HEK293T (cell line): ENCODE measurements around the gene ZYG11B.

Experiments
- ELF4 ChIP-seq: fragments of 450-650 bp; IDR thresholded peaks from 2 replicates; pipeline ENCODE4 v1.6.1; 2017; ENCODE audit warnings: antibody characterized with exemption
- FOXA1 ChIP-seq: fragments of 450-650 bp; IDR thresholded peaks from 2 replicates; pipeline ENCODE4 v1.6.1; 2016; ENCODE audit warnings: mild to moderate bottlenecking
- FOXM1 ChIP-seq: fragments of 450-650 bp; IDR thresholded peaks from 2 replicates; pipeline ENCODE4 v1.6.1; 2017; ENCODE audit warnings: mild to moderate bottlenecking, borderline replicate concordance
- SP1 ChIP-seq: fragments of 450-650 bp; IDR thresholded peaks from 2 replicates; pipeline ENCODE4 v1.6.1; 2017
- SUZ12 ChIP-seq: fragments of 450-650 bp; IDR thresholded peaks from 2 replicates; pipeline ENCODE4 v1.6.1; 2016; ENCODE audit warnings: mild to moderate bottlenecking
- TARDBP ChIP-seq: fragments of 450-650 bp; IDR thresholded peaks from 2 replicates; pipeline ENCODE4 v1.6.1; 2016

DNA sequence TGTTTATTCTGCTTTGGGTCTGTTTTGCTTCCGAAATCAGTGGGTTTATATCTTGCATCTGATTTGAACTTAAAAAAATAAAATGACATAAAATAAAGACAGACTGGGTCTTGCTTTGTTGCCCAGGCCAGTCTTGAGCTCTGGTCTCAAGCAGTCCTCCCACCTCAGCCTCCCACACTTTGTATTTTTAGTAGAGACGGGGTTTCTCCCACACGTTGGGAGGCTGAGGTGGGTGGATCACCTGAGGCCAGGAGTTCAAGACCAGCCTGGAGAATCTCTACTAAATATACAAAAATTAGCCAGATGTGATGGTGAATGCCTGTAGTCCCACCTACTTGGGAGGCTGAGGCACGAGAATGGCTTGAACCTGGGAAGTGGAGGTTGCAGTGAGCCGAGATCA, 122.2 kb downstream of the ZYG11B start:
- TF ChIP-seq ELF4 (no peak), FOXA1 (no peak), FOXM1 (no peak), SUZ12 (no peak), TARDBP (no peak), SP1 (no peak)
